Naive thymus-derived CD4-positive, alpha-beta T cell (primary cell): Measurements from ENCODE around the gene LNPEP. TPM values are rescaled to one million over a fixed set of nuclear protein-coding genes. Genes with fewer than 3 reads are reported as not detected.

ENCODE experiments used
- ATAC-seq: fragments of 150-1000 bp; cut with Tn5 transposase; 2 replicates; pipeline ENCODE4 v1.10.0; 2021; ENCODE audit warnings: mild to moderate bottlenecking, moderate library complexity
- CTCF ChIA-PET: fragments of 350-600 bp; sonication (Branson Sonifier 250); formaldehyde crosslinking; loops from one replicate; lab custom pipeline; 2021; ENCODE audit warnings: antibody characterized with exemption; lab: Charles Lee
- POLR2A ChIA-PET: fragments of 350-600 bp; sonication (Branson Sonifier 250); formaldehyde crosslinking; loops from one replicate; lab custom pipeline; 2021; ENCODE audit warnings: antibody characterized with exemption, inconsistent platforms; lab: Charles Lee
- DNase-seq, 9 donors: peaks; one replicate each; pipeline versions ENCODE4 v3.0.0 to v3.0.0-alpha.2; 2020 to 2022; ENCODE audit warnings: mixed read lengths in 1 of 9
- H3K27ac ChIP-seq: one replicate; pipeline ENCODE4 v1.7.0; 2013; ENCODE audit warnings: mild to moderate bottlenecking, low read depth, low read length, moderate library complexity
- H3K27me3 ChIP-seq, 2 donors: one replicate each; pipeline ENCODE4 v1.7.0; 2013; ENCODE audit warnings: low read length in 2 of 2, mild to moderate bottlenecking in 2 of 2, moderate library complexity in 2 of 2; ENCODE audit not compliant: control insufficient read depth in 2 of 2, insufficient read depth in 2 of 2
- H3K36me3 ChIP-seq, 3 experiments: 1 replicate in 2 of 3; 2 replicates in 1 of 3; pipeline ENCODE4 v1.7.0; 2013; ENCODE audit warnings: low read length in 3 of 3, mild to moderate bottlenecking in 3 of 3, moderate library complexity in 1 of 3; ENCODE audit not compliant: insufficient read depth in 3 of 3, control insufficient read depth in 2 of 3
- H3K4me1 ChIP-seq, 2 donors: one replicate each; pipeline ENCODE4 v1.7.0; 2013; ENCODE audit warnings: low read length in 2 of 2, mild to moderate bottlenecking in 2 of 2, moderate library complexity in 1 of 2; ENCODE audit not compliant: control insufficient read depth in 2 of 2, insufficient read depth in 2 of 2
- H3K4me3 ChIP-seq: 2 replicates; pipeline ENCODE4 v1.7.0; 2013; ENCODE audit warnings: mild to moderate bottlenecking, low read length
- H3K9me3 ChIP-seq, 3 experiments: 1 replicate in 2 of 3; 2 replicates in 1 of 3; pipeline ENCODE4 v1.7.0; 2013; ENCODE audit warnings: low read length in 3 of 3; ENCODE audit not compliant: control insufficient read depth in 2 of 3
- H3K27ac Mint-ChIP-seq, 9 donors: one replicate each; pipeline ENCODE4 v1.8.0; 2020 to 2022; ENCODE audit warnings: mixed read lengths in 9 of 9, mild to moderate bottlenecking in 8 of 9, moderate library complexity in 5 of 9, inconsistent platforms in 2 of 9
- H3K27me3 Mint-ChIP-seq, 5 donors: one replicate each; pipeline ENCODE4 v1.8.0; 2021 to 2022; ENCODE audit warnings: mixed read lengths in 5 of 5, mild to moderate bottlenecking in 1 of 5
- H3K36me3 Mint-ChIP-seq, 5 donors: one replicate each; pipeline ENCODE4 v1.8.0; 2020 to 2022; ENCODE audit warnings: mixed read lengths in 5 of 5, mild to moderate bottlenecking in 3 of 5, inconsistent platforms in 1 of 5
- H3K4me1 Mint-ChIP-seq, 7 donors: one replicate each; pipeline ENCODE4 v1.8.0; 2020 to 2022; ENCODE audit warnings: mixed read lengths in 7 of 7, mild to moderate bottlenecking in 3 of 7, inconsistent platforms in 1 of 7
- H3K4me3 Mint-ChIP-seq, 10 donors: one replicate each; pipeline ENCODE4 v1.8.0; 2020 to 2022; ENCODE audit warnings: mild to moderate bottlenecking in 10 of 10, mixed read lengths in 10 of 10, moderate library complexity in 6 of 10, inconsistent platforms in 2 of 10
- H3K9me3 Mint-ChIP-seq, 11 donors: one replicate each; pipeline ENCODE4 v1.8.0; 2020 to 2022; ENCODE audit warnings: mixed read lengths in 11 of 11, mild to moderate bottlenecking in 4 of 11, inconsistent platforms in 1 of 11, moderate library complexity in 1 of 11
- intact Hi-C, 2 donors: fragments of 100-400 bp; cut with micrococcal nuclease; formaldehyde crosslinking; loops; one replicate each; pipeline ENCODE4 v1.15.1; 2023
- polyA plus RNA-seq, 2 donors: library from polyadenylated mRNA; unstranded; fragments of 300-500 nt; fragmentation: Illumina TruSeq; gene quantifications; one replicate each; pipeline ENCODE4 v1.2.3, GENCODE V29; 2021
- total RNA-seq, 6 experiments: library from RNA in 5 of 6; stranded (reverse) in 5 of 6; gene quantifications; 1 replicate in 5 of 6; 2 replicates in 1 of 6; pipeline ENCODE4 v1.2.3 and lab custom pipeline; 2021 to 2026

LNPEP gene
- total and polyA plus RNA-seq, 7 experiments from 2014 or later: 53.2 to 109 (median 82.6) TPM

- Mint-ChIP-seq H3K4me3 (peak overlapping the region in 2 of 10 donors; percentile 23 to 34), H3K36me3 (peaks cover 5 to 31% (median 11%) of the 10 kb centered on the region in 5 donors), H3K9me3 (no peaks in the 10 kb centered on the region), H3K27me3 (no peaks in the 10 kb centered on the region), H3K27ac (peak overlapping the region in 5 of 9 donors; percentile 16 to 89 (median 65)), H3K4me1 (peaks cover 53 to 97% (median 88%) of the 10 kb centered on the region in 7 donors)
- no peak for ATAC-seq
- Histone ChIP-seq H3K27me3 (no peaks in the 10 kb centered on the region), H3K36me3 (peaks cover 0 to 7% (median 0%) of the 10 kb centered on the region in 3 experiments), H3K4me1 (peaks cover 24 to 51% of the 10 kb centered on the region in 2 donors), H3K4me3 (no peak overlapping the region), H3K9me3 (no peaks in the 10 kb centered on the region), H3K27ac (peak overlapping the region; percentile 52)
- ChIA-PET POLR2A (interaction anchor here (0.8 to 2.0 kb wide), 3 partner anchors 18 to 44 kb away, joined by 3 to 7 read pairs (median 3); no protein-coding TSS in a partner anchor), CTCF (interaction anchor here (0.6 to 1.3 kb wide), 4 partner anchors 10 to 74 kb away, joined by 3 to 4 read pairs (median 3); no protein-coding TSS in a partner anchor)
- no peak for DNase-seq
- intact Hi-C loops: no loop called here
These were observed 7.0 kb downstream of the LNPEP start for GRCh38 chr5:96942911-96943310.

- H3K4me3 ChIP-seq: no peak overlapping the region
- peaks cover 0 to 7% (median 0%) of the 10 kb centered on the region in 3 experiments for H3K36me3 ChIP-seq
- peaks cover 46 to 97% (median 87%) of the 10 kb centered on the region in 7 donors for H3K4me1 Mint-ChIP-seq
- H3K27me3 Mint-ChIP-seq: no peaks in the 10 kb centered on the region
- ChIA-PET CTCF (interaction anchor here (0.8 kb wide), 1 partner anchor 84 kb away, joined by 3 read pairs; no protein-coding TSS in a partner anchor), POLR2A (interaction anchor here (0.6 to 2.0 kb wide), 4 partner anchors 8 to 33 kb away, joined by 3 to 7 read pairs (median 4); partner anchors contain the start of gene LNPEP)
- no peaks in the 10 kb centered on the region for H3K27me3 ChIP-seq
- peaks cover 29 to 46% of the 10 kb centered on the region in 2 donors for H3K4me1 ChIP-seq
- no peaks in the 10 kb centered on the region for H3K9me3 ChIP-seq
- peak overlapping the region; percentile 11 to 89 (median 66) for H3K27ac Mint-ChIP-seq
- intact Hi-C loops: no loop called here
- DNase-seq (no peak), ATAC-seq (no peak)
- H3K4me3 Mint-ChIP-seq: peak overlapping the region in 8 of 10 donors; percentile 2 to 42 (median 22)
- H3K9me3 Mint-ChIP-seq: no peaks in the 10 kb centered on the region
- H3K27ac ChIP-seq: peak overlapping the region; percentile 52
- H3K36me3 Mint-ChIP-seq: peaks cover 5 to 23% (median 10%) of the 10 kb centered on the region in 5 donors
These were observed 7.9 kb downstream of the LNPEP start for GRCh38 chr5:96943799-96944198.

GRCh38 chr5:96945144-96945897, 9.4 kb downstream of the LNPEP start:
- Mint-ChIP-seq H3K9me3 (no peaks in the 10 kb centered on the region), H3K36me3 (peaks cover 5 to 30% (median 19%) of the 10 kb centered on the region in 5 donors), H3K4me3 (peak overlapping the region in 8 of 10 donors; percentile 13 to 54 (median 31)), H3K27ac (peak overlapping the region in 8 of 9 donors; percentile 14 to 91 (median 65)), H3K27me3 (no peaks in the 10 kb centered on the region), H3K4me1 (peaks cover 56 to 97% (median 89%) of the 10 kb centered on the region in 7 donors)
- intact Hi-C loops: no loop called here
- peaks cover 0 to 7% (median 0%) of the 10 kb centered on the region in 3 experiments for H3K36me3 ChIP-seq
- H3K27ac ChIP-seq: no peak overlapping the region
- no peak for ATAC-seq
- CTCF ChIA-PET: no interaction called here
- POLR2A ChIA-PET: interaction anchor here (1.4 kb wide), 1 partner anchor 76 kb away, joined by 6 read pairs; no protein-coding TSS in a partner anchor
- peaks cover 21 to 51% of the 10 kb centered on the region in 2 donors for H3K4me1 ChIP-seq
- no peak overlapping the region for H3K4me3 ChIP-seq
- H3K9me3 ChIP-seq: no peaks in the 10 kb centered on the region
- H3K27me3 ChIP-seq: no peaks in the 10 kb centered on the region
- no peak for DNase-seq

- H3K4me3 Mint-ChIP-seq: peak overlapping the region in 6 of 10 donors; percentile 0 to 72 (median 40)
- intact Hi-C loops: no loop called here
- POLR2A ChIA-PET: interaction anchor here (0.6 to 1.4 kb wide), 2 partner anchors 23 to 77 kb away, joined by 3 to 6 read pairs; no protein-coding TSS in a partner anchor
These were observed 10.5 kb downstream of the LNPEP start for GRCh38 chr5:96946381-96946780.

GRCh38 chr5:96952118-96952750, 16.4 kb downstream of the LNPEP start:
- Histone ChIP-seq H3K27me3 (no peaks in the 10 kb centered on the region), H3K4me1 (peaks cover 29 to 39% of the 10 kb centered on the region in 2 donors), H3K36me3 (no peaks in the 10 kb centered on the region), H3K9me3 (no peaks in the 10 kb centered on the region), H3K27ac (no peak overlapping the region), H3K4me3 (no peak overlapping the region)
- Mint-ChIP-seq H3K4me1 (peaks cover 54 to 93% (median 83%) of the 10 kb centered on the region in 7 donors), H3K4me3 (peak overlapping the region in 6 of 10 donors; percentile 22 to 56 (median 40)), H3K27ac (peak overlapping the region in 8 of 9 donors; percentile 72 to 91 (median 80)), H3K27me3 (no peaks in the 10 kb centered on the region), H3K36me3 (peaks cover 0 to 25% (median 18%) of the 10 kb centered on the region in 5 donors), H3K9me3 (peaks cover 0 to 5% (median 0%) of the 10 kb centered on the region in 11 donors)
- CTCF ChIA-PET: interaction anchor here (0.5 kb wide), 1 partner anchor 9 kb away, joined by 3 read pairs; no protein-coding TSS in a partner anchor
- DNase-seq: no peak
- ATAC-seq: no peak
- POLR2A ChIA-PET: interaction anchor here (0.6 to 1.3 kb wide), 5 partner anchors 16 to 129 kb away, joined by 3 to 4 read pairs (median 3); partner anchors contain the start of gene LNPEP
- intact Hi-C loops: no loop called here

More at GRCh38 chr5:96946381-96946780, 10.5 kb downstream of the LNPEP start:
- H3K9me3 Mint-ChIP-seq: no peaks in the 10 kb centered on the region
- DNase-seq (no peak), ATAC-seq (no peak)
- Histone ChIP-seq H3K9me3 (no peaks in the 10 kb centered on the region), H3K27ac (no peak overlapping the region), H3K36me3 (peaks cover 0 to 7% (median 0%) of the 10 kb centered on the region in 3 experiments), H3K27me3 (no peaks in the 10 kb centered on the region), H3K4me1 (peaks cover 21 to 53% of the 10 kb centered on the region in 2 donors), H3K4me3 (no peak overlapping the region)
- peaks cover 5 to 31% (median 16%) of the 10 kb centered on the region in 5 donors for H3K36me3 Mint-ChIP-seq
- no peaks in the 10 kb centered on the region for H3K27me3 Mint-ChIP-seq
- CTCF ChIA-PET: no interaction called here
- H3K4me1 Mint-ChIP-seq: peaks cover 48 to 95% (median 85%) of the 10 kb centered on the region in 7 donors
- peak overlapping the region in 7 of 9 donors; percentile 16 to 91 (median 60) for H3K27ac Mint-ChIP-seq
